Choroid plexus epithelial cell (primary cell): Measurements from ENCODE around the gene FAM83F.

Experiments
- DNase-seq: peaks from one replicate; pipeline ENCODE4 v3.0.0-alpha.2; 2010; ENCODE audit warnings: low read depth
- H3K4me3 ChIP-seq: 2 replicates; pipeline ENCODE4 v1.5.1; 2011; ENCODE audit warnings: low read depth, mild to moderate bottlenecking, control low read depth, low read length, moderate library complexity
- CTCF ChIP-seq: conservative IDR thresholded peaks from 2 replicates; pipeline ENCODE4 v1.5.1; 2011; ENCODE audit warnings: low read depth, mild to moderate bottlenecking, control low read depth, inconsistent platforms, low read length, moderate library complexity

FAM83F gene

GRCh38 chr22:40036591-40037225 lies 42.0 kb downstream of the FAM83F start:
- TF ChIP-seq CTCF, result peak; percentile 94
- peak; percentile 88 for DNase-seq
- no peak overlapping the region for H3K4me3 ChIP-seq

GRCh38 chr22:40037320-40037719 lies 42.6 kb downstream of the FAM83F start:
- no peak for DNase-seq
- no peak for TF ChIP-seq CTCF
- no peak overlapping the region for H3K4me3 ChIP-seq

DNA sequence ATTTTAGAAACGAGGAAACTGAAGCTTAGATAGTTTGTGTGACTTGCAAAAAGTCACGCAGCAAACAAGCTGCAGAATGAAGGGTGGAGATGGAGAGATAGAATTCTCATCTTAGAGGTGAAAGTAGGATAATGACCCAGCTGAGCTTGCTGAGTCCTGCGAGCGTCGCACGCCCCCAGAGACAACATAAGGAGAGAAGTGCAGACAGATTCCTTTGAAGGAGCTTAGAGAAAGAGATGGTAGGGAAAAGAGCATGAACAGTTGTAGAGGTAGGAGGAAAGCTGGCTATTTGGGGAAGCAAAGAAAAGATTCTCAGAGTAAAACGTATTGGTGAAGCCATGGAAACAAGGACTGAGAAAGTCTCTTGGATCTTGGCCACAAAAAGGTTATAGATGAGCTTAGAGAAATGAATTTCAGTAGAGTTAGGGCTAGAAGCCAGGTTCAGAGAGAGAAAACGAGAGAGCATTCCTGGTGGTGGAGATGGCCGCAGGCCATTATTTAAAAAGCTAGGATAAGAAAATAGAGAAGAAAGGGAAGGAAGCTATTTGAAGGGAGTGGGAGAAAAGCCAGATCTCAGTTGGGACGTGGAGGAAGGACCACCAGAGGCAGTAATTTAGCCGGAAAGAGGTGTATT lies 44.8 kb downstream of the FAM83F start:
- H3K4me3 ChIP-seq, result no peak overlapping the region
- DNase-seq, result peak; percentile 47
- peak; percentile 24 for TF ChIP-seq CTCF

DNA sequence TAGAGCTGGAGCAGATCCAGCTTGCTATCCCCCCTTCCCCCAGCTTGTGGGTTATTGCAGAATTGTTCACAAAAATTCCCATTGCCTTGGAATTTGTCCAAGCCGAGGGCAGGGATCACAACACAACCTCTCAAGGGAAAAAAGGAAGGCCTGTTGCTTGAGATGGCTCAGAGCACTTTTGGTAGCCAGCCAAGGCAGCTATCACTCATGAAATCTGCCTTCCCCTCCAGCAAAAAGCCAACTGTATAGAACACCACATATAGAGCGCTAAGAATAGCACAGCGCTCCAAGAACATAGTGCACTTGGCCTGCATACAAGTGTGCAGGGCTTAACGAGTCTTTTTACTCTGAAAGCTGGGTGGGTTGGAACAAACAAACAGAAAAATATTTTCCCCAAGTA lies 46.2 kb downstream of the FAM83F start:
- TF ChIP-seq CTCF, result no peak
- no peak overlapping the region for H3K4me3 ChIP-seq
- DNase-seq, result peak; percentile 89

DNA sequence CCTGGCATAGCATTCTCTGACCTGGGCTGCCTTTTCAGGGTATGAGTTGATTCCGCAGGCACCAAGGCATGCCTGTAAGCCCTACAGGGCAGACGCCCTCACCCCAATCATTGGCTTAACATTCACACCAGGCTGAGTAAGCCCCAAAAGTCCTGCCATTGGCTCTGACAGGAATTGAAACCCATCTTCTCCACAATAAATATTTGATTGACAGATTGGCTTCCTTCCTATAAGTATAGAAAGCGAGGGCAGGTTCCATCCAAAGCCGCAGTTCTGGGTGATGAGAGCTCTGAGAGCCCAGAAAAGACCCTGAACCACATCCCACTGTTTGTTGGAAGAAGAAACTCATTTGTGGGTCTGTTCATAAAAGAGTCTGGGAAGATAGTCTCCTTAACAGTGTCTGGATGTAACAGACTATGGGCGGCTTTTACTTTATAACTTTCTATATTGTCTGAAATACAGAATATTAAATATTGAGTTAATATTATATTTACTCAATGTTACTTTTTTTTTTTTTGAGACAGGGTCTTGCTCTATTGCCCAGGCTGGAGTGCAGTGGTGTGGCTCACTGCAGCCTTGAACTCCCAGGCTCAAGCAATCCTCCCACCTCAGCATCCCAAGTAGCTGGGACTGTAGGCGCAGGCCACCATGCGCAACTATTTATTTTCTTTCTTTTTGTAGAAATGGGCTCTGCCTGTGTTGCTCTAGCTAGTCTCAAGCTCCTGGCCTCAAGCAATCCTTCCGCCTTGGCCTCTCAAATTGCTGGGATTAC lies 46.8 kb downstream of the FAM83F start:
- no peak for DNase-seq
- TF ChIP-seq CTCF, result no peak
- H3K4me3 ChIP-seq, result no peak overlapping the region

DNA sequence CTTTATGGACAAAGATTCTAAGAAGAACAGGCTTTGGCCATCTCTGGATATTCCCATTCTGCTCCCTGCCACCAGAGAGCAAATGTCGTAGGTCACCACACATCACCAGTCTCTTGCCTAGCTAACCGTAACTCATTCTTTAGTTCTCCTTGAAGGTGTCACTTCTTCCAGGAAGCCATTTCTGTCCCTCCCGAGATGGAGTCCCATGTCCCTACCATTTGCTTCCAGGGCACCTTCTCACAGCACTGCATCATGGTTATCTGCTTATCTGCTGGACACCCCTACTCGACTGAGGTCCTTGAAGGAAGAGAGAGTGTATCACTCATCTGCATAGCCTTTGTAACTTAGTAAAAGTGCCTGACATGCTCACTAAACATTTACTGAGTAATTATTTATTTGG lies 47.6 kb downstream of the FAM83F start:
- no peak for DNase-seq
- H3K4me3 ChIP-seq, result no peak overlapping the region
- TF ChIP-seq CTCF, result no peak

GRCh38 chr22:40043081-40043480 lies 48.3 kb downstream of the FAM83F start:
- H3K4me3 ChIP-seq, result no peak overlapping the region
- TF ChIP-seq CTCF, result no peak
- no peak for DNase-seq
